Natural killer cell (primary cell): Measurements from ENCODE around the gene DACT1. TPM values are rescaled to one million over a fixed set of nuclear protein-coding genes. Genes with fewer than 3 reads are reported as not detected.

ENCODE experiments used
- ATAC-seq, 3 donors: fragments of 150-1000 bp in 2 of 3; fragments of 200-7000 bp in 1 of 3; cut with Tn5 transposase; 1 replicate in 1 of 3; 2 replicates in 2 of 3; pipeline ENCODE4 v1.10.0; 2021; ENCODE audit warnings: mild to moderate bottlenecking in 2 of 3, moderate library complexity in 2 of 3
- DNase-seq, 2 donors: peaks; one replicate each; pipeline versions ENCODE4 v3.0.0 to v3.0.0-alpha.2; 2013 to 2021; ENCODE audit warnings: mixed read lengths in 1 of 2
- H3K27ac ChIP-seq: one replicate; pipeline ENCODE4 v1.5.1; 2013; ENCODE audit warnings: mild to moderate bottlenecking, low read length
- H3K27me3 ChIP-seq: one replicate; pipeline ENCODE4 v1.6.1; 2013; ENCODE audit warnings: low read length; ENCODE audit not compliant: control insufficient read depth, insufficient read depth
- H3K36me3 ChIP-seq: one replicate; pipeline ENCODE4 v1.6.1; 2013; ENCODE audit warnings: low read length; ENCODE audit not compliant: control insufficient read depth, insufficient read depth
- H3K4me1 ChIP-seq: one replicate; pipeline ENCODE4 v1.6.1; 2013; ENCODE audit warnings: low read length; ENCODE audit not compliant: control insufficient read depth, insufficient read depth
- H3K4me3 ChIP-seq: one replicate; pipeline ENCODE4 v1.5.1; 2013; ENCODE audit warnings: low read length
- H3K9me3 ChIP-seq: one replicate; pipeline ENCODE4 v1.6.1; 2013; ENCODE audit warnings: low read length; ENCODE audit not compliant: control insufficient read depth, insufficient read depth
- H3K27ac Mint-ChIP-seq, 2 donors: one replicate each; pipeline ENCODE4 v1.8.0; 2022; ENCODE audit warnings: mild to moderate bottlenecking in 2 of 2, mixed read lengths in 2 of 2, moderate library complexity in 1 of 2
- H3K27me3 Mint-ChIP-seq, 2 donors: one replicate each; pipeline ENCODE4 v1.8.0; 2022; ENCODE audit warnings: low read depth in 2 of 2, mixed read lengths in 2 of 2
- H3K36me3 Mint-ChIP-seq: one replicate; pipeline ENCODE4 v1.8.0; 2022; ENCODE audit warnings: mixed read lengths
- H3K4me1 Mint-ChIP-seq, 2 donors: one replicate each; pipeline ENCODE4 v1.8.0; 2022; ENCODE audit warnings: mixed read lengths in 2 of 2
- H3K4me3 Mint-ChIP-seq: one replicate; pipeline ENCODE4 v1.8.0; 2022; ENCODE audit warnings: mild to moderate bottlenecking, moderate library complexity, mixed read lengths
- H3K9me3 Mint-ChIP-seq, 2 donors: one replicate each; pipeline ENCODE4 v1.8.0; 2022; ENCODE audit warnings: mixed read lengths in 2 of 2
- WGBS: methylation state at CpG from one replicate; pipeline ENCODE4 v1.1.7; 2013; ENCODE audit warnings: missing lambda C conversion rate; ENCODE audit not compliant: insufficient coverage; 5-methylcytosine and 5-hydroxymethylcytosine counted together
- intact Hi-C: fragments of 100-400 bp; cut with micrococcal nuclease; formaldehyde crosslinking; loops from one replicate; pipeline ENCODE4 v1.14.2; 2022
- total RNA-seq, 4 donors: library from RNA; stranded (reverse); fragments of 120-200 nt in 1 of 4; gene quantifications; one replicate each; pipeline versions ENCODE4 v1.2.3 to v1.2.4, GENCODE V29; 2013 to 2022
- TF ChIP-seq, protein P1 (sequence below): fragments of 200-600 bp; IDR thresholded peaks from one replicate; pipeline ENCODE4 v1.8.0; 2022; ENCODE audit warnings: antibody characterized with exemption

DACT1 gene
- total RNA-seq, 3 donors from 2014 or later (not counting 1 experiment from before 2014, with no cell fraction given): 0.20 to 0.45 (median 0.33) TPM

DNA sequence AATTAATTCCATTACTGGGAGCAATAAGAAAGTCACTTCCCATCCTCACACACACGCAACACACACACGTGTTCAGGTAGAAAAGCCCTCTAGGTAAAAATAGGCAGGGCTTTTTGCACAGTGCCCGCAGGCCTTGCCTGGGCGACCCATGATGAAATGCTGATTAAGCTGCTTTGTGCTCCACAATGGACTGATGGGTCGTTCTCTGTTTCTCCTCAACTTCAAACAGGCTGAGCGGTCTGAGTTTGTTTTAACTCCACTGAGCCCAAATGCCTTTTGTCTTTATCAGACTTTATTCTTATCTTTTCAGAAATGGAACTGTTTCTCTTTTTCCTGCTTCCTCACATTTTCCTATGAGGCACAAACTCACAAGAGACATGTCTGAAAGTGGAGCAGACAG lies 9.4 kb upstream of the DACT1 start:
- H3K27me3 ChIP-seq: no peaks in the 10 kb centered on the region
- no peaks in the 10 kb centered on the region for H3K36me3 ChIP-seq
- H3K4me1 ChIP-seq: no peaks in the 10 kb centered on the region
- DNase-seq: no peak
- H3K4me3 ChIP-seq: no peak overlapping the region
- no peaks in the 10 kb centered on the region for H3K9me3 Mint-ChIP-seq
- no peak for ATAC-seq
- no peaks in the 10 kb centered on the region for H3K9me3 ChIP-seq
- H3K36me3 Mint-ChIP-seq: no peaks in the 10 kb centered on the region
- TF ChIP-seq, protein P1, sequence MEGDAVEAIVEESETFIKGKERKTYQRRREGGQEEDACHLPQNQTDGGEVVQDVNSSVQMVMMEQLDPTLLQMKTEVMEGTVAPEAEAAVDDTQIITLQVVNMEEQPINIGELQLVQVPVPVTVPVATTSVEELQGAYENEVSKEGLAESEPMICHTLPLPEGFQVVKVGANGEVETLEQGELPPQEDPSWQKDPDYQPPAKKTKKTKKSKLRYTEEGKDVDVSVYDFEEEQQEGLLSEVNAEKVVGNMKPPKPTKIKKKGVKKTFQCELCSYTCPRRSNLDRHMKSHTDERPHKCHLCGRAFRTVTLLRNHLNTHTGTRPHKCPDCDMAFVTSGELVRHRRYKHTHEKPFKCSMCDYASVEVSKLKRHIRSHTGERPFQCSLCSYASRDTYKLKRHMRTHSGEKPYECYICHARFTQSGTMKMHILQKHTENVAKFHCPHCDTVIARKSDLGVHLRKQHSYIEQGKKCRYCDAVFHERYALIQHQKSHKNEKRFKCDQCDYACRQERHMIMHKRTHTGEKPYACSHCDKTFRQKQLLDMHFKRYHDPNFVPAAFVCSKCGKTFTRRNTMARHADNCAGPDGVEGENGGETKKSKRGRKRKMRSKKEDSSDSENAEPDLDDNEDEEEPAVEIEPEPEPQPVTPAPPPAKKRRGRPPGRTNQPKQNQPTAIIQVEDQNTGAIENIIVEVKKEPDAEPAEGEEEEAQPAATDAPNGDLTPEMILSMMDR: no peak
- no peak overlapping the region for H3K4me3 Mint-ChIP-seq
- intact Hi-C loops: no loop called here
- H3K27me3 Mint-ChIP-seq: no peaks in the 10 kb centered on the region
- no peak overlapping the region for H3K27ac ChIP-seq
- 95% methylated on average over 6 of the region's 6 CpGs for WGBS
- H3K4me1 Mint-ChIP-seq: no peaks in the 10 kb centered on the region
- no peak overlapping the region for H3K27ac Mint-ChIP-seq

DNA sequence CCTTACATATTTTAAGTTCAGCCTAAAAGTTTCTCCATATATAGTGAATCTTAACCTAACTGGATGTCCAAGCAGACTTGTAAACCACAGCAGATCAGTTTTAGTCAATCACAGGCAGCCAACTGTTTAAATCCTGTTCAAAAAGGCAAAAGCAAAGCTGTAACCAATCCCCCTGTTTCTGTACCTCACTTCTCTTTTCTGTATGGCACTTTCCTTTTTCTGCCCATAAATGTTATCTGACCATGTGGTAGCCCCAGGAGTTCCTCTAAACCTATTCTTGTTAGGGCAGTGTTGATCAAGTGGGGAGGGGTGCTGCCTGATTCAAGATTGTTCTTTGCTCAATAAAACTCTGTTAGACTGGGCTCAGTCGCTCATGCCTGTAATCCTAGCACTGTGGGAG lies 8.5 kb upstream of the DACT1 start:
- WGBS: 76% methylated on average over 1 of the region's 1 CpG
- H3K27ac Mint-ChIP-seq: no peak overlapping the region
- H3K4me3 ChIP-seq: no peak overlapping the region
- no peak overlapping the region for H3K4me3 Mint-ChIP-seq
- H3K9me3 Mint-ChIP-seq: no peaks in the 10 kb centered on the region
- H3K4me1 ChIP-seq: no peaks in the 10 kb centered on the region
- no peaks in the 10 kb centered on the region for H3K36me3 Mint-ChIP-seq
- DNase-seq: no peak
- H3K27me3 ChIP-seq: no peaks in the 10 kb centered on the region
- intact Hi-C loops: no loop called here
- H3K36me3 ChIP-seq: no peaks in the 10 kb centered on the region
- ATAC-seq: no peak
- TF ChIP-seq, protein P1: no peak
- no peaks in the 10 kb centered on the region for H3K4me1 Mint-ChIP-seq
- no peak overlapping the region for H3K27ac ChIP-seq
- no peaks in the 10 kb centered on the region for H3K9me3 ChIP-seq
- H3K27me3 Mint-ChIP-seq: peaks cover 0 to 2% of the 10 kb centered on the region in 2 donors

DNA sequence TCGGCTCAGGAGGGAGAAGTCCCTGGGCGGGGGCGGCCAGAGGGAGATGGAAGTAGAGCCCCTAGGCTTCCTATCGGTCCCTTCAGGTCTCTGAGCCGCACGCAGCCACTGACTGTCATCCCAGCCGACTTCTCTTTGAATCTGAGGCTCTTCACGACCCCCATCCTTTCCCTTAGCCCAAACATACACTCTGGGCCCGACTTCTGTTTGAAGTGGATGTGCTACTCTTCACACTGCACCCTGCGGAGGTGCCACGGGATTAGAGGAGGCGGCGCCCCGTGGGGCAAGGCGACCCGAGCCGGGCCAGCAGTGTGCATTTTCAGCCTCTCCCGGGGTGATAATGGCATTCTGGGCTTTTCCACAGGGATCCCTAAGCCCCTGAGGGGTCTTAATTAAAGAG lies 6.0 kb upstream of the DACT1 start:
- Mint-ChIP-seq H3K9me3 (no peaks in the 10 kb centered on the region), H3K4me3 (no peak overlapping the region), H3K4me1 (no peaks in the 10 kb centered on the region), H3K36me3 (no peaks in the 10 kb centered on the region), H3K27ac (no peak overlapping the region), H3K27me3 (peaks cover 0 to 12% of the 10 kb centered on the region in 2 donors)
- intact Hi-C loops: no loop called here
- no peaks in the 10 kb centered on the region for H3K4me1 ChIP-seq
- no peaks in the 10 kb centered on the region for H3K27me3 ChIP-seq
- no peaks in the 10 kb centered on the region for H3K9me3 ChIP-seq
- no peak overlapping the region for H3K4me3 ChIP-seq
- DNase-seq: no peak
- 87% methylated on average over 18 of the region's 18 CpGs for WGBS
- no peak overlapping the region for H3K27ac ChIP-seq
- H3K36me3 ChIP-seq: no peaks in the 10 kb centered on the region
- no peak for ATAC-seq
- TF ChIP-seq, protein P1: no peak

DNA sequence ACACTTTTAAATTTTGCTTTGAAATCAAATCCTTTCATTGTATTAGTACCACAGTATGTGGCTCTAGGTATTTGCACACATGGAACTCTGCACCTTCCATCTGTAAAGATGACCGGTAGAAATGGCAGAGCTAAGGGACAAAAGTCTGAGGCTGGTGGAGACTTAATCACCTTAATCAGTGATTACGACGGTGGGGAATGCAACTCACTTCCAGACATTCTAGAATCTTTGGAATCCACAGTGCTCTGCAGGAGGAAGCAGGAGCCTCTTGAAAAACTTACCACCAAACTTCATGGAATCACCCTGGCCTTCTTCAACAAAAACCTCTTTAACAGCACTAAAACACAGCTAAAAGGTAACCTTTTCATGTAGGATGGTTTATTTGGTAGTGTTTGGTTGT lies 3.9 kb upstream of the DACT1 start:
- no peak for ATAC-seq
- Histone ChIP-seq H3K27me3 (peaks cover 3% of the 10 kb centered on the region), H3K9me3 (no peaks in the 10 kb centered on the region), H3K4me1 (peaks cover 9% of the 10 kb centered on the region), H3K4me3 (no peak overlapping the region), H3K27ac (no peak overlapping the region), H3K36me3 (no peaks in the 10 kb centered on the region)
- H3K27ac Mint-ChIP-seq: no peak overlapping the region
- H3K27me3 Mint-ChIP-seq: peaks cover 0 to 22% of the 10 kb centered on the region in 2 donors
- H3K4me1 Mint-ChIP-seq: peaks cover 11 to 14% of the 10 kb centered on the region in 2 donors
- H3K9me3 Mint-ChIP-seq: no peaks in the 10 kb centered on the region
- TF ChIP-seq, protein P1: no peak
- H3K36me3 Mint-ChIP-seq: no peaks in the 10 kb centered on the region
- no peak for DNase-seq
- no peak overlapping the region for H3K4me3 Mint-ChIP-seq
- WGBS: 96% methylated on average over 3 of the region's 3 CpGs
- intact Hi-C loops: no loop called here
